K562 treated with DMSO at 1 percent for 24 hours (cell line): ENCODE measurements around the gene EXOC1L. TPM values are rescaled to one million over a fixed set of nuclear protein-coding genes. Genes with fewer than 3 reads are reported as not detected.

Source experiments
- total RNA-seq: library from RNA; unstranded; fragments of 300-600 nt; gene quantifications from 2 replicates; pipeline ENCODE4 v1.2.3, GENCODE V29; 2022; ENCODE audit warnings: low read depth; ENCODE audit not compliant: insufficient read depth

The EXOC1L gene
- 1.4 and 2.2 TPM in 2 replicates for total RNA-seq

GRCh38 chr4:55819634-55820033 is at the start of gene EXOC1L:
EXOC1L (plus strand) TSS chr4:55819790; CDS start chr4:55820027, 237 bp downstream.

GRCh38 chr4:55853484-55854046 is 34.0 kb downstream of the EXOC1L start, which contains the start of gene EXOC1:
EXOC1 (plus strand) TSS chr4:55853648; CDS start chr4:55858324, 4,676 bp downstream.

Other genes starting within 250 kb of the EXOC1L start
- gene PDCL2, start 227.5 kb upstream of the EXOC1L start, total RNA-seq = not detected in 2 replicates
- gene NMU, start 183.5 kb upstream of the EXOC1L start, total RNA-seq = 396 and 419 TPM in 2 replicates
- gene EXOC1, start 33.9 kb downstream of the EXOC1L start, total RNA-seq = 19.5 and 19.8 TPM in 2 replicates
- gene CEP135, start 129.2 kb downstream of the EXOC1L start, total RNA-seq = 3.3 and 5.5 TPM in 2 replicates